ENCODE measurements around the gene SLF2. TPM values are rescaled to one million over a fixed set of nuclear protein-coding genes. Genes with fewer than 3 reads are reported as not detected.
A peak's percentile ranks its signal among the peaks of the same experiment; 100 is the strongest.

SLF2 gene
- total RNA-seq, 4 donors from 2014 or later: 34.1 to 47.9 (median 40.4) TPM

- 96 to 97% methylated on average over 3 of the region's 3 CpGs for WGBS, 2 donors
- Histone ChIP-seq H3K36me3 (peaks cover 64 to 66% of the 10 kb centered on the region in 2 donors), H3K27ac (no peak overlapping the region), H3K27me3 (no peaks in the 10 kb centered on the region), H3K4me1 (no peaks in the 10 kb centered on the region), H3K9me3 (no peaks in the 10 kb centered on the region), H3K4me3 (replicated peaks in 1 of 3) (no peak overlapping the region)
- no peak for DNase-seq
- TF ChIP-seq POLR2A (IDR thresholded peaks at IDR 0.05): no peak
- TF ChIP-seq, protein P1, sequence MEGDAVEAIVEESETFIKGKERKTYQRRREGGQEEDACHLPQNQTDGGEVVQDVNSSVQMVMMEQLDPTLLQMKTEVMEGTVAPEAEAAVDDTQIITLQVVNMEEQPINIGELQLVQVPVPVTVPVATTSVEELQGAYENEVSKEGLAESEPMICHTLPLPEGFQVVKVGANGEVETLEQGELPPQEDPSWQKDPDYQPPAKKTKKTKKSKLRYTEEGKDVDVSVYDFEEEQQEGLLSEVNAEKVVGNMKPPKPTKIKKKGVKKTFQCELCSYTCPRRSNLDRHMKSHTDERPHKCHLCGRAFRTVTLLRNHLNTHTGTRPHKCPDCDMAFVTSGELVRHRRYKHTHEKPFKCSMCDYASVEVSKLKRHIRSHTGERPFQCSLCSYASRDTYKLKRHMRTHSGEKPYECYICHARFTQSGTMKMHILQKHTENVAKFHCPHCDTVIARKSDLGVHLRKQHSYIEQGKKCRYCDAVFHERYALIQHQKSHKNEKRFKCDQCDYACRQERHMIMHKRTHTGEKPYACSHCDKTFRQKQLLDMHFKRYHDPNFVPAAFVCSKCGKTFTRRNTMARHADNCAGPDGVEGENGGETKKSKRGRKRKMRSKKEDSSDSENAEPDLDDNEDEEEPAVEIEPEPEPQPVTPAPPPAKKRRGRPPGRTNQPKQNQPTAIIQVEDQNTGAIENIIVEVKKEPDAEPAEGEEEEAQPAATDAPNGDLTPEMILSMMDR (IDR thresholded peaks at IDR 0.05): no peak
- intact Hi-C loops (cut with DNase I): no loop called here
Measured at GRCh38 chr10:100948916-100949315, 36.2 kb downstream of the SLF2 start.

DNA sequence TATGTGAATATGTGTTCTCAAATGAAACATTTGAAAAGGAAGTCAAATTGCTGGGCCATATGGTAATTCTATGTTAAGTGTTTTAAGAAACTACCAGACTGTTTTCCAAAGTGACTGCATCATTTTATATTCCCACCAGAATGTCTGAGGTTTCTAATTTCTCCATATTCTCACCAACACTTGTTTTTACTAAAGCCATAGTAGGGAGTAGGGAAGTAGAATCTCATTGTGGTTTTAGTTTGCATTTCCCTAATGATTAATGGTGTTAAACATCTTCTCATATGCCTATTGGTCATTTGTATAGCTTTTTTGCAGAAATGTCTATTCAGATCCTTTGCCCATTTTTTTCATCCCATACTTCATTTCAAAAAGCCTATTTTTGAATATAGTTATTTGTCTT, 47.5 kb downstream of the SLF2 start:
- Histone ChIP-seq H3K4me3 (replicated peaks in 1 of 3) (no peak overlapping the region), H3K27me3 (no peaks in the 10 kb centered on the region), H3K36me3 (peaks cover 0 to 11% of the 10 kb centered on the region in 2 donors), H3K4me1 (peaks cover 11 to 21% of the 10 kb centered on the region in 2 donors), H3K27ac (no peak overlapping the region), H3K9me3 (no peaks in the 10 kb centered on the region)
- TF ChIP-seq POLR2A (IDR thresholded peaks at IDR 0.05): no peak
- TF ChIP-seq, protein P1 (IDR thresholded peaks at IDR 0.05): no peak
- intact Hi-C loops (cut with DNase I): no loop called here
- no peak for DNase-seq

GRCh38 chr10:100962351-100963080, 49.8 kb downstream of the SLF2 start:
- Histone ChIP-seq H3K4me3 (replicated peaks in 1 of 3) (no peak overlapping the region), H3K36me3 (peaks cover 0 to 6% of the 10 kb centered on the region in 2 donors), H3K9me3 (no peaks in the 10 kb centered on the region), H3K4me1 (peaks cover 11 to 21% of the 10 kb centered on the region in 2 donors), H3K27me3 (no peaks in the 10 kb centered on the region), H3K27ac (peak overlapping the region; percentile 42 to 75 (median 55))
- intact Hi-C loops (cut with DNase I): no loop called here
- DNase-seq: peak; percentile 72 to 73
- whole genome bisulfite sequencing, 2 donors: 40 to 48% methylated on average over 4 of the region's 4 CpGs
- TF ChIP-seq, protein P1 (IDR thresholded peaks at IDR 0.05): no peak

DNA sequence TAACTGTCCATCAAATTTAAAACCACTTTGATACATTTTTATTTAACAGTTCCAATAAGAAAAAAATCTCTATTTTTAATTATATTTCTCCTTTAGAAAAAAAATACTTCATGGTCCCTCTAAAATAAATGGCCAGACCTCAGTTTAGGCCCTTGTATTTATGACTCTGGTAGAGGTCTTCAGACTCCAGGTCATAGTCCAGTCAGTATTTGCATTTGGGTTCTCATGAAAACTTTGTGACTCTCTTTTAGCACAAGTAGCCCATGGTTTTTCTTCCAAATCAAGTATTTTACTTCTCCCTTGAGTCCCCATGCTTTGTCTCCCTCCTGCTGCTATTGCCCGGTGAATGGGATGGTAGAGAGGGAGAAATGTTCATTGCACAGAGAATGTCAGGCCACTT, 51.1 kb downstream of the SLF2 start:
- TF ChIP-seq, protein P1 (IDR thresholded peaks at IDR 0.05): no peak
- Histone ChIP-seq H3K4me1 (peaks cover 14 to 28% of the 10 kb centered on the region in 2 donors), H3K4me3 (replicated peaks in 1 of 3) (no peak overlapping the region), H3K27me3 (no peaks in the 10 kb centered on the region), H3K27ac (peak overlapping the region; percentile 24 to 49 (median 42)), H3K36me3 (peaks cover 0 to 4% of the 10 kb centered on the region in 2 donors), H3K9me3 (no peaks in the 10 kb centered on the region)
- no peak for DNase-seq
- intact Hi-C loops (cut with DNase I): no loop called here
- WGBS, 2 donors: 59 to 71% methylated on average over 1 of the region's 1 CpG

- Histone ChIP-seq H3K27ac (no peak overlapping the region), H3K4me1 (peaks cover 23 to 39% of the 10 kb centered on the region in 2 donors), H3K27me3 (no peaks in the 10 kb centered on the region), H3K4me3 (replicated peaks in 1 of 3) (no peak overlapping the region), H3K9me3 (no peaks in the 10 kb centered on the region), H3K36me3 (no peaks in the 10 kb centered on the region)
- 72 to 95% methylated on average over 5 of the region's 5 CpGs for WGBS, 2 donors
- intact Hi-C loops (cut with DNase I): no loop called here
- TF ChIP-seq, protein P1 (IDR thresholded peaks at IDR 0.05): no peak
- no peak for TF ChIP-seq POLR2A (IDR thresholded peaks at IDR 0.05)
- no peak for DNase-seq
Measured at GRCh38 chr10:100965820-100966219, 53.1 kb downstream of the SLF2 start.
